ENCODE measurements around the gene EIF1B.

The EIF1B gene

DNA sequence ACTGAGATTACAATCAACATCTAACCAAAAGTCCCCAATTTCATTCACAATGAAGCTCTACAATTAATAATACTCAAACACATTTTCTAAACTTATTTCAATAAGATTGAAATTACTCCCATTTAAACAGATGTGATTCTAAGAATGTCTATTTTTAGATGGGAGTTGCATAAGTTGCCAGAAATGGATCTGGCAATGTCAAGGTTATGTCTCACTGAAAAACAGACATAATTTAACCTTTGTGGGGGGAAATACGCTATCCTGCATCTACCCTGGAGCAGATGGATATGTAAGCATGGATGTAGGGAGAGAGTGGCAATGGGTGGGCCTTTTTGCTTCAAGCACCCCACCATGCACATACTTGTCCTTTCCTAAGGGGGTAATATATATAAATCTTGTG, 6.7 kb upstream of the EIF1B start:
- TF ChIP-seq, protein P1, sequence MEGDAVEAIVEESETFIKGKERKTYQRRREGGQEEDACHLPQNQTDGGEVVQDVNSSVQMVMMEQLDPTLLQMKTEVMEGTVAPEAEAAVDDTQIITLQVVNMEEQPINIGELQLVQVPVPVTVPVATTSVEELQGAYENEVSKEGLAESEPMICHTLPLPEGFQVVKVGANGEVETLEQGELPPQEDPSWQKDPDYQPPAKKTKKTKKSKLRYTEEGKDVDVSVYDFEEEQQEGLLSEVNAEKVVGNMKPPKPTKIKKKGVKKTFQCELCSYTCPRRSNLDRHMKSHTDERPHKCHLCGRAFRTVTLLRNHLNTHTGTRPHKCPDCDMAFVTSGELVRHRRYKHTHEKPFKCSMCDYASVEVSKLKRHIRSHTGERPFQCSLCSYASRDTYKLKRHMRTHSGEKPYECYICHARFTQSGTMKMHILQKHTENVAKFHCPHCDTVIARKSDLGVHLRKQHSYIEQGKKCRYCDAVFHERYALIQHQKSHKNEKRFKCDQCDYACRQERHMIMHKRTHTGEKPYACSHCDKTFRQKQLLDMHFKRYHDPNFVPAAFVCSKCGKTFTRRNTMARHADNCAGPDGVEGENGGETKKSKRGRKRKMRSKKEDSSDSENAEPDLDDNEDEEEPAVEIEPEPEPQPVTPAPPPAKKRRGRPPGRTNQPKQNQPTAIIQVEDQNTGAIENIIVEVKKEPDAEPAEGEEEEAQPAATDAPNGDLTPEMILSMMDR (IDR thresholded peaks at IDR 0.05; ENCODE audit: low read depth, low read length), result no peak
- no peak for TF ChIP-seq EZH2phosphoT487 (IDR thresholded peaks at IDR 0.05; ENCODE audit: low read depth)
- H2AFZ ChIP-seq (ENCODE audit: low read depth, low read length), result no peak overlapping the region
- no peaks in the 10 kb centered on the region for H3K79me2 ChIP-seq (ENCODE audit: low read length)
- H3K4me2 ChIP-seq (ENCODE audit: low read length), result no peak overlapping the region
- H3K27me3 ChIP-seq (ENCODE audit: low read depth, low read length), result no peaks in the 10 kb centered on the region
- H3K4me1 ChIP-seq (ENCODE audit: low read length), result peaks cover 22% of the 10 kb centered on the region
- no peak overlapping the region for H3K27ac ChIP-seq (ENCODE audit: low read length)
- H3K9me3 ChIP-seq (ENCODE audit: insufficient read depth, low read length), result no peaks in the 10 kb centered on the region
- no peaks in the 10 kb centered on the region for H3K36me3 ChIP-seq (replicated peaks; ENCODE audit: low read depth, low read length)
- H3K4me3 ChIP-seq (ENCODE audit: low read length), result no peak overlapping the region
- no peaks in the 10 kb centered on the region for H4K20me1 ChIP-seq (ENCODE audit: insufficient read depth, low read length)
- no peak overlapping the region for H3K9ac ChIP-seq (ENCODE audit: low read length)

DNA sequence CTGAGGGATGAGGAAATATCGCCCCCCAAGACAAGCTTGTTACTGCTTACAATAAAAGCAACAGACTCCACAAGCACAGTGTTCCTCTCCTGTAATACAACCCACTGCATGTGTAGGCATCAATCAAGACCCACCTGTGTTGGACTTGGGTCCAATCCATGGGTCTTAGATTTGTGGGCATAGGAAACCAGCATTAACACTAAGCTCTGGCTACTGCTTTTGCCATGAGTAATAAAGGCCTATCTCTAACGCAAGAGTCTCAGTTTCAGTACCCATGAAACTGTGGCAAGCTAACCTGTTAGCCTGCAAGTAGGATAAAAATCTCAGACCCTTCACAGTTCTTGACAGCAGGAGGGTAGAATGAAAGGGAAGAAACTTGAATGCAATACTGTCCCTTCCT, 5.2 kb upstream of the EIF1B start:
- Histone ChIP-seq H3K9me3 (ENCODE audit: insufficient read depth, low read length) (no peaks in the 10 kb centered on the region), H3K4me3 (ENCODE audit: low read length) (no peak overlapping the region), H2AFZ (ENCODE audit: low read depth, low read length) (no peak overlapping the region), H3K79me2 (ENCODE audit: low read length) (no peaks in the 10 kb centered on the region; the same call in 1 of the 2 replicates), H3K27me3 (ENCODE audit: low read depth, low read length) (no peaks in the 10 kb centered on the region), H3K9ac (ENCODE audit: low read length) (no peak overlapping the region), H3K36me3 (replicated peaks; ENCODE audit: low read depth, low read length) (no peaks in the 10 kb centered on the region), H3K4me1 (ENCODE audit: low read length) (peaks cover 28% of the 10 kb centered on the region), H3K4me2 (ENCODE audit: low read length) (0 out of 2 replicates have a peak overlapping the region, but pooled peaks have one; percentile 0), H3K27ac (ENCODE audit: low read length) (no peak overlapping the region), H4K20me1 (ENCODE audit: insufficient read depth, low read length) (no peaks in the 10 kb centered on the region)
- no peak for TF ChIP-seq EZH2phosphoT487 (IDR thresholded peaks at IDR 0.05; ENCODE audit: low read depth)
- TF ChIP-seq, protein P1 (IDR thresholded peaks at IDR 0.05; ENCODE audit: low read depth, low read length), result no peak

DNA sequence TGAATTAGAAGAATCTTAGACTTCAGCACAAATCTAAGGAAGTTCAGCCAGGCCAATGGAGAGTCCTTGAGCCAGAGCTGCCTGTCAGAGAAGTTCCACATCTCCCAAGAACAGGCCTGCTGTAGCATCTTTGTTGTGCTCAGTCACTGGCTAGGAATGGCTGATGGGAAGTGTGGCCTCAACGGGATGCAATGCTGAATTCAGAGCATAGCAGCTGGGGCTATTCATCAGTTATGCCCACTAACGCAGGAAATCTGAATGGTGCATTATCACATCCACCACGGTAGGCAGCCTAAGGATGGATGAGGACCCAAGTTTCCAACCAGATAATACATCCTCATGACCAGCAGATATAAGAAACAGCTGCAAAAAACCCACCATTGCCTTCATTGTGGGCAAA, 3.2 kb upstream of the EIF1B start:
- no peaks in the 10 kb centered on the region for H4K20me1 ChIP-seq (ENCODE audit: insufficient read depth, low read length)
- peaks cover 5% of the 10 kb centered on the region for H3K36me3 ChIP-seq (replicated peaks; ENCODE audit: low read depth, low read length)
- H3K4me1 ChIP-seq (ENCODE audit: low read length), result peaks cover 25% of the 10 kb centered on the region
- H3K4me2 ChIP-seq (ENCODE audit: low read length), result no peak overlapping the region
- H2AFZ ChIP-seq (ENCODE audit: low read depth, low read length), result no peak overlapping the region
- no peaks in the 10 kb centered on the region for H3K9me3 ChIP-seq (ENCODE audit: insufficient read depth, low read length)
- H3K4me3 ChIP-seq (ENCODE audit: low read length), result no peak overlapping the region
- H3K79me2 ChIP-seq (ENCODE audit: low read length), result peaks cover 17% of the 10 kb centered on the region
- no peaks in the 10 kb centered on the region for H3K27me3 ChIP-seq (ENCODE audit: low read depth, low read length)
- H3K9ac ChIP-seq (ENCODE audit: low read length), result no peak overlapping the region
- TF ChIP-seq, protein P1 (IDR thresholded peaks at IDR 0.05; ENCODE audit: low read depth, low read length), result no peak
- no peak for TF ChIP-seq EZH2phosphoT487 (IDR thresholded peaks at IDR 0.05; ENCODE audit: low read depth)
- H3K27ac ChIP-seq (ENCODE audit: low read length), result no peak overlapping the region

DNA sequence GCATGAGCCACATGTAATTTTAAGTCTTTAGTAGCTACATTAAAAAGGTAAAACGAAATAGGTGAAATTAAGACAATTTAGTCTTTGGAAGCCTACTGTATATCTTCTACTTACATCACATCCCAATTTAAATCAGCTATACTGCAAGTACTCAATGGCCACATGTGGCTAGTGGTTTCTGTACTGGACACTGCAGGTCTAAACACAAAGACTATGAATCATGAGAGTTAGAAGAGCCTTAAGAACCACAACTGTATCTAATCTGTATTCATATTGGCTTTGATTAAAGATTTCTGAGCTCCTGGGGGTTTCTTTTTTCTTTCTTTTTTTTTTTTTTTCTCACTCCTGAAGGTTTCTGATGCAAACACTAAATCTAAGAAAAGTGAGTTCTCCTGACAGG, 2.3 kb upstream of the EIF1B start:
- no peaks in the 10 kb centered on the region for H4K20me1 ChIP-seq (ENCODE audit: insufficient read depth, low read length)
- peaks cover 19% of the 10 kb centered on the region for H3K79me2 ChIP-seq (ENCODE audit: low read length)
- H2AFZ ChIP-seq (ENCODE audit: low read depth, low read length), result no peak overlapping the region
- TF ChIP-seq, protein P1 (IDR thresholded peaks at IDR 0.05; ENCODE audit: low read depth, low read length), result no peak
- TF ChIP-seq EZH2phosphoT487 (IDR thresholded peaks at IDR 0.05; ENCODE audit: low read depth), result no peak
- no peak overlapping the region for H3K9ac ChIP-seq (ENCODE audit: low read length)
- no peak overlapping the region for H3K4me2 ChIP-seq (ENCODE audit: low read length)
- H3K4me3 ChIP-seq (ENCODE audit: low read length), result no peak overlapping the region
- H3K4me1 ChIP-seq (ENCODE audit: low read length), result peaks cover 28% of the 10 kb centered on the region
- H3K36me3 ChIP-seq (replicated peaks; ENCODE audit: low read depth, low read length), result peaks cover 14% of the 10 kb centered on the region
- H3K27ac ChIP-seq (ENCODE audit: low read length), result no peak overlapping the region
- no peaks in the 10 kb centered on the region for H3K9me3 ChIP-seq (ENCODE audit: insufficient read depth, low read length)
- no peaks in the 10 kb centered on the region for H3K27me3 ChIP-seq (ENCODE audit: low read depth, low read length)
